Measurements from ENCODE around the gene POLK. TPM values are rescaled to one million over a fixed set of nuclear protein-coding genes. Genes with fewer than 3 reads are reported as not detected.
"Not testable (repeated sequence)": the region's sequence is repeated elsewhere in the genome, so short reads cannot be mapped to it uniquely, and the experiment has no call there.

POLK gene
- total RNA-seq, 1 donor from 2014 or later, result 52.3 TPM

DNA sequence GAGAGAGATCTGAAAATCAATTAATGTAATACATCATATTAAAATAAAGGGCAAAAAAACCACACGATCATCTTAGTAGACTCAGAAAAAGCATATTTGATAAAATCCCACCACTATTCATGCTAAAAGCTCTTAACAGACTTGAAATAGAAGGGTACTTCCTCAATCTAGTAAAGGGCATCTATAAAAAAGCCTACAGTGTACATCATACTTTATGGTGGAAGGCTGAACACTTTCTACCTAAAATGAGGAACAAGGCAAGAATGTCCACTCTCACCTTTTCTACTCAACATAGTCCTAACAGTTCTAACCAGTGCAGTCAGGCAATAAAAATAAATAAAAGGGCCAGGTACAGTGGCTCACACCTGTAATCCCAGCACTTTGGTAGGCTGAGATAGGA is 38.9 kb downstream of the POLK start:
- DNase-seq (ENCODE audit: low spot score), result no peak

GRCh38 chr5:75551471-75551870 is 39.8 kb downstream of the POLK start:
- DNase-seq (ENCODE audit: low spot score), result no peak

GRCh38 chr5:75552764-75553163 is 41.1 kb downstream of the POLK start:
- no peak for DNase-seq (ENCODE audit: low spot score)

GRCh38 chr5:75553358-75553757 is 41.7 kb downstream of the POLK start:
- no peak for DNase-seq (ENCODE audit: low spot score)

GRCh38 chr5:75558221-75558620 is 46.5 kb downstream of the POLK start:
- no peak for DNase-seq (ENCODE audit: low spot score)

- no peak for DNase-seq (ENCODE audit: low spot score)
Measured at GRCh38 chr5:75558981-75559632, 47.4 kb downstream of the POLK start.

DNA sequence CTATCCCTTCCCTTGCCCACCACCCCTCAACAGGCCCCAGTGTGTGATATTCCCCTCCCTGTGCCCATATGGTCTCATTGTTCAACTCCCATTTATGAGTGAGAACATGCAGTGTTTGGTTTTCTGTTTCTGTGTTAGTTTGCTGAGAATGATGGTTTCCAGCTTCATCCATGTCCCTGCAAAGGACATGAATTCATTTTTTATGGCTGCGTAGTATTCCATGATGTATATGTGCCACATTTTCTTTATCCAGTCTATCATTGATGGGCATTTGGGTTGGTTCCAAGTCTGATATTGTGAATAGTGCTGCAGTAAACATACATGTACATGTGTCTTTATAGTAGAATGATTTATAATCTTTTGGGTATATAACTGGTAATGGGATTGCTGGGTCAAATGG is 49.0 kb downstream of the POLK start:
- DNase-seq (ENCODE audit: low spot score), result not testable (repeated sequence)

DNA sequence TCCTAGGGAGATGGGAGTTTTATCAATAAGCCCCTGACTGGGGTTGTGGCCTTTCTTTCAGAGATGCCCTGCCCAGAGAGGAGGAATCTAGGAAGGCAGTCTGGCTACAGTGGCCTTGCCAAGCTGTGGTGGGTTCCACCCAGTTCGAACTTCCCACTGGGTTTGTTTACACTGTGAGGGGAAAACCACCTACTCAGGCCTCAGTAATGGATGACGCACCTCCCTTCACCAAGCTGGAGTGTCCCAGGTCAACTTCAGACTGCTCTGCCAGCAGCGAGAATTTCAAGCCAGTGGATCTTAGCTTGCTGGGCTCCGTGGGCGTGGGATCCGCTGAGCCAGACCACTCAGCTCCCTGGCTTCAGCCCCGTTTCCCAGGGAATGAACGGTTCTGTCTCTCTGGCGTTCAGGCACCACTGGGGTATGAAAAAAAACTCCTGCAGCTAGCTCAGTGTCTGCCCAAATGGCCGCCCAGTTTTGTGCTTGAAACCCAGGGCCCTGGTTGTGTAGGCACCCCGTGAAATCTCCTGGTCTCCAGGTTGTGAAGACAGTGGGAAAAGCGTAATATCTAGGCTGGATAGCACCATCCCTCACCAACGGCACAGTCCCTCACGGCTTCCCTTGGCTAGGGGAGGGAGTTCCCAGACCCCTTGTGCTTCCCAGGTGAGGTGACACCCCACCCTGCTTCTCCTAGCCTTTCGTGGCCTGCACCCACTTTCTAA is 54.5 kb downstream of the POLK start:
- DNase-seq (ENCODE audit: low spot score), result not testable (repeated sequence)

DNA sequence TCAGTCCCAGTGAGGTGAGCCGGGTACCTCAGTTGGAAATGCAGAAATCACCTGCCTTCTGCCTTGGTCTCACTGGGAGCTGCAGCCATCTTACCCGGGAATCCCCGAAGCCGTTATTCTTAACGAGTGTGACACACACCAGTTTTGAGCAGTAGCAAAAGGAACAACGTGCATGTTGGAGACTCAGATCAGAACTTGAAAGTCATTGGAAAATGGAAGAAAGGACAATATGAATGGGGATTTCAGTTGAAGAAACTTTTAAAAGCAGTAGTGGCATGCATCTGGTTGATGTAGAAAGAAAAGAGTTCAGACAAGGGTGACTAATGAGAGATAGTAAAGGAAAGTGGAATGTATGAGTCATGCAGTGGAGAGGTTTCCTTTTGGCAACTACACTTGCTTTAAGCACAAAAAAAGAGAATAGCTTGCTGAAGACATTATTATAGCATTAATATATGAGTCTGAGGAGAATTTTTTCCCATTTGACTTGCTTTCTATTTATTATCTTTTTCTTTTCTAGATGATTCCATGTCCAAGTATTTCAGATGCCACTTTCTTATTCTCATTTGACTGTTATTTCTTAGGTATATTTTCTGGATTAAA is 55.1 kb downstream of the POLK start:
- DNase-seq (ENCODE audit: low spot score), result no peak

DNA sequence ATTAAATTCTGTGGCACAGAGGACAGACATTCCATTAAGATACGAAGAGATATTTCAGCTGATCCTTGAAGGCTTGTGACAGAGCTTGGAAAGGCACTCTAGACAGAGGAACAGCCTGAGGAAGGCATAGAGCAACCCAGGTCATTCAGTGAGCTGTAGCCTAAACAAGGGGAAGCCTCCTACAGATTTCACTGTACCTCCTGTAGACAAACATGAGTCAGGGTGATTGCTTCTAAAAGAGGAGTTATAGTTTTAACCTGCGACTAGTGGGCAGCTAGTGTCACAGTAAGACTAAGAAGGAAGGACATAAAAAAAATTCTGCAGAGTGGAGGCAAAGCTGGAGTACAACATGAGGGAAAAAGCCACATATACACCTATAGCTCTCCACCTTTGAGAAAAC is 56.0 kb downstream of the POLK start:
- DNase-seq (ENCODE audit: low spot score), result no peak

GRCh38 chr5:75568202-75568601 is 56.5 kb downstream of the POLK start:
- no peak for DNase-seq (ENCODE audit: low spot score)

- no peak for DNase-seq (ENCODE audit: low spot score)
Measured at GRCh38 chr5:75571547-75571946, 59.9 kb downstream of the POLK start.

- no peak for DNase-seq (ENCODE audit: low spot score)
Measured at GRCh38 chr5:75574791-75575190, 63.1 kb downstream of the POLK start.

DNA sequence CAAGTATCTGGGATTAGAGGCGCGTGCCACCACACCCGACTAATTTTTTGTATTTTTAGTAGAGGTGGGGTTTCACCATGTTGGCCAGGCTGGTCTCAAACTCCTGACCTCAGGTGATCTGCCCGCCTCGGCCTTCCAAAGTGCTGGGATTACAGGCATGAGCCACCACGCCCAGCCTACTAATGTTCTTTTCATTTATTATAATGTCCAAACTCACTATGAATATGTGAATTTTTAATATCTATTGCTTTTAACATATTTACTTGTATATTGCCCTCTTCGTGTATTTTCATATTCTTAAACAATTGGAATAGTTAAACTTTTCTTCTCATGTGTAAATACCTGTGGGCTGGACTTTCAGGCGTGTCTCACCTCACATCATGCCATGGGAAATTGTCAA is 66.6 kb downstream of the POLK start:
- DNase-seq (ENCODE audit: low spot score), result not testable (repeated sequence)

- DNase-seq (ENCODE audit: low spot score), result no peak
Measured at GRCh38 chr5:75584641-75585040, 73.0 kb downstream of the POLK start.

GRCh38 chr5:75588666-75589065 is 77.0 kb downstream of the POLK start:
- no peak for DNase-seq (ENCODE audit: low spot score)

GRCh38 chr5:75600535-75600934 is 88.8 kb downstream of the POLK start:
- no peak for DNase-seq (ENCODE audit: low spot score)

- DNase-seq (ENCODE audit: low spot score), result no peak
Measured at GRCh38 chr5:75601567-75601966, 89.9 kb downstream of the POLK start.

GRCh38 chr5:75601996-75602395 is 90.3 kb downstream of the POLK start:
- DNase-seq (ENCODE audit: low spot score), result no peak

- no peak for DNase-seq (ENCODE audit: low spot score)
Measured at GRCh38 chr5:75603371-75603770, 91.7 kb downstream of the POLK start.

- no peak for DNase-seq (ENCODE audit: low spot score)
Measured at GRCh38 chr5:75603821-75604220, 92.1 kb downstream of the POLK start.

- DNase-seq (ENCODE audit: low spot score), result not testable (repeated sequence)
Measured at GRCh38 chr5:75607341-75607740, 95.7 kb downstream of the POLK start.

GRCh38 chr5:75608870-75609269 is 97.2 kb downstream of the POLK start:
- DNase-seq (ENCODE audit: low spot score), result no peak
